Progenitor cell of endocrine pancreas (in vitro differentiated cells): Measurements from ENCODE around the gene STK39. TPM values are rescaled to one million over a fixed set of nuclear protein-coding genes. Genes with fewer than 3 reads are reported as not detected.

ENCODE experiments used
- DNase-seq: peaks from one replicate; pipeline ENCODE4 v3.0.0; 2021; ENCODE audit warnings: low spot score; ENCODE audit not compliant: unreplicated experiment
- H3K27ac Mint-ChIP-seq: 2 replicates; pipeline ENCODE4 v1.8.0; 2021; ENCODE audit warnings: mild to moderate bottlenecking, moderate library complexity, mixed read lengths
- H3K27me3 Mint-ChIP-seq: 2 replicates; pipeline ENCODE4 v1.8.0; 2021; ENCODE audit warnings: mixed read lengths
- H3K36me3 Mint-ChIP-seq: 2 replicates; pipeline ENCODE4 v1.8.0; 2022; ENCODE audit warnings: mixed read lengths; ENCODE audit not compliant: insufficient read depth
- H3K4me1 Mint-ChIP-seq: 2 replicates; pipeline ENCODE4 v1.8.0; 2021; ENCODE audit warnings: low read depth, mixed read lengths
- H3K4me3 Mint-ChIP-seq: 2 replicates; pipeline ENCODE4 v1.8.0; 2021; ENCODE audit warnings: low read depth, mild to moderate bottlenecking, moderate library complexity, mixed read lengths
- H3K9me3 Mint-ChIP-seq: 2 replicates; pipeline ENCODE4 v1.8.0; 2021; ENCODE audit warnings: low read depth, mixed read lengths
- total RNA-seq: library from RNA; stranded (reverse); gene quantifications from 2 replicates; pipeline ENCODE4 v1.2.1, GENCODE V29; 2021
- TF ChIP-seq, protein P1 (sequence below): fragments of 200-600 bp; sonication (generic); IDR thresholded peaks from one replicate; pipeline ENCODE4 v1.5.0; 2021; ENCODE audit warnings: antibody characterized with exemption, mild to moderate bottlenecking; ENCODE audit not compliant: unreplicated experiment

STK39 gene
- total RNA-seq, 1 donor from 2014 or later: 22.9 TPM

DNA sequence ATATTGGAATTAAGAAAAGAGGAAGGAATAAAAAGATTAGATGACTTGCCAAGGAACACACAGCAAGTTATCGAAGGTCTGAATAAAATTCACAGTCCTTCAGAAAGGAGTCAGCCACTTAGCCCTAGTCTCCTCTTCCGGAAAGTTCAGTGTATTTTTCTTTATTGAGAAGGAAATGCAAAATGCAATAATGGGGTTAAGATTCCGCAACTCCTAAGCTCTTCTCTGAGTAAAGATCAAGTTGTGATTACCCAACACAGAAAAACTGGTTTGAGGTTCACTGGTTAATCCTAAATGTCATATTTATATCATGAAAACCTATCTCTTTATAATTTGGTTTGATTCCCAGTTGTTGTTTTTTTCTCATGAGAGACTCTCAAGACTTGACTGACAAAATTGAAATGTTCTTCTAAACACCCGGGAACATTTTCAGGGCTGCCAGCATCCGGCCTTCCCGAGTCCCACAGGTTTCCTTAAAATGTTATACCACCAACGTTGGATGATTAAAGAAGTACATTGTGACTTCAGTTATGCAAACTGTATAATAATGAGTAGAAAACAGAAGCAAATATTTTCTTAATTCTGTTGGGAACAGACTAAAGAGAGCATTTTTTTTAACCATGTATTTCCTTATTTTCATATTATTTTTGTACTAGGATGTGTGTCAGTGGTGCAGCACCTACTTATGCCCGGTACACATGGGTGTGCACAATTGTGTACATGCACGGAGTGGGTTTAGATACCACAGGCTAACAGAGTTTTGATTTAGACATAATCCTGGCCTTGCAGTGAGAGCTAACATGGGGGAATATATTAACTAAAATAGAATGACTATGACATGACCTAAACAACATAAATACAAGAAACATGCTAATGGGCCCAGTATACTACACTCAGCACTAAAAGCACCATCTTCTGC lies 100.2 kb downstream of the STK39 start:
- no peak overlapping the region for H3K4me3 Mint-ChIP-seq
- H3K9me3 Mint-ChIP-seq: no peaks in the 10 kb centered on the region
- DNase-seq: no peak
- peaks cover 3% of the 10 kb centered on the region for H3K36me3 Mint-ChIP-seq
- H3K27me3 Mint-ChIP-seq: no peaks in the 10 kb centered on the region
- TF ChIP-seq, protein P1, sequence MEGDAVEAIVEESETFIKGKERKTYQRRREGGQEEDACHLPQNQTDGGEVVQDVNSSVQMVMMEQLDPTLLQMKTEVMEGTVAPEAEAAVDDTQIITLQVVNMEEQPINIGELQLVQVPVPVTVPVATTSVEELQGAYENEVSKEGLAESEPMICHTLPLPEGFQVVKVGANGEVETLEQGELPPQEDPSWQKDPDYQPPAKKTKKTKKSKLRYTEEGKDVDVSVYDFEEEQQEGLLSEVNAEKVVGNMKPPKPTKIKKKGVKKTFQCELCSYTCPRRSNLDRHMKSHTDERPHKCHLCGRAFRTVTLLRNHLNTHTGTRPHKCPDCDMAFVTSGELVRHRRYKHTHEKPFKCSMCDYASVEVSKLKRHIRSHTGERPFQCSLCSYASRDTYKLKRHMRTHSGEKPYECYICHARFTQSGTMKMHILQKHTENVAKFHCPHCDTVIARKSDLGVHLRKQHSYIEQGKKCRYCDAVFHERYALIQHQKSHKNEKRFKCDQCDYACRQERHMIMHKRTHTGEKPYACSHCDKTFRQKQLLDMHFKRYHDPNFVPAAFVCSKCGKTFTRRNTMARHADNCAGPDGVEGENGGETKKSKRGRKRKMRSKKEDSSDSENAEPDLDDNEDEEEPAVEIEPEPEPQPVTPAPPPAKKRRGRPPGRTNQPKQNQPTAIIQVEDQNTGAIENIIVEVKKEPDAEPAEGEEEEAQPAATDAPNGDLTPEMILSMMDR: no peak
- H3K27ac Mint-ChIP-seq: no peak overlapping the region
- no peaks in the 10 kb centered on the region for H3K4me1 Mint-ChIP-seq

DNA sequence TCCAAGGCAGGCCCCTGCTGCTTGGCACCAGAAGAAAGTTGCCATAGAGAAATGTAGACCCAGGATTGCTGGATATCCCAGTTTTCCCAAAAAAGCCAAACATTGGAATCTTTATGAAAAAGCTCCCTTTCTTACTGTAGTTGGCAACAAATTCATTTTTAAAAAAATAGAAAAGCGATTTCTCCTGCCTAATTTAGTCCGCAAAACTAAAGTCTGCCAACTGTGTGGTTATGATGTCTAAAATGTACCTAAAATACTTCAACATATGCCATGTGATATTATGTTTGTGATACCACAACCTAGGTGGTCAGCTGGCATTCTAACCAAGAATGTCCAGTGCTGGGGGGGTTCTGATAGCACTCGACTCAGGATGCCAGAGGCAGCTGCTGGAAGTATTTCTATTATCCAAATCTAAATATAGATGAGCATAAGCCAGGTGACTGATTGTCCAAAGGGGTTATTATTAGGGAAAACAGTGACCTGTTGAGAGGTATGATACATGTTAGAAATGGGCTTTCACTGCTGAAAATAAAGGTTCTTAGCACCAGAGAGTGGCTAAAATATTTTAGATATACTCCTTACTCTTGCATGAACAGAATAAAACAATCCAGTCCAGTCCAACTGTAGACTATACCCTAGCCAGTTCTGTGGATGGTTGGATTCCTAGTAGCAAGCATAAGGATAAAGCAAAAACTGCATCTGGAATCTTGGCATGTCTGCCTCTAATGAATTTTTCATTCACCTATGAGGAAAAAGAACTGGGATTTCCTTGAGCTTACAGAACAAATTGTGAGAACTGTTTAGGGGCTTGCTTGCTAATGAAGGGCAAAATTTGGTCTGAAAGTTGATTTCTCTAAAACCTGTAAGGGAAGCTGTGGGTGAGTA lies 101.7 kb downstream of the STK39 start:
- no peak overlapping the region for H3K27ac Mint-ChIP-seq
- no peaks in the 10 kb centered on the region for H3K4me1 Mint-ChIP-seq
- TF ChIP-seq, protein P1: no peak
- no peaks in the 10 kb centered on the region for H3K36me3 Mint-ChIP-seq
- no peak for DNase-seq
- H3K4me3 Mint-ChIP-seq: no peak overlapping the region
- no peaks in the 10 kb centered on the region for H3K27me3 Mint-ChIP-seq
- no peaks in the 10 kb centered on the region for H3K9me3 Mint-ChIP-seq

DNA sequence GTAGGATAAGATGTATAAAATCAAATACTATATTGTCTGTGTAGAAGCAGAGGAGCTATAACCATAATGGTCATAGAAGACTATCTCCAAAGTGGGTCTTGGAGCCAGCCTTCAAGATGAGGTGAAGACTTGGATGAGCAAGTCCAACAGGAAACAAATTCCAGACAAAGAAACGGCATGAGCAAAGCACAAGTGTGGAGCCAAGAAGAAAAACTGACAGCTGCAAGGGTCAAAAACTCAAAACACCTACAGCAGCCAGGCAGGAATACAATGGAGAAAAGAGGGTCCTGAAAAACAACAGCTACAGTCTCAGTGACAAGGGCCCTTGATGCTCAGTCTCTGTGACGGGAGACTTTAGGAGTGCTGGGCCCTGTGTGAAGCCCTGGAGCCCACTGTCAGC lies 102.4 kb downstream of the STK39 start:
- Mint-ChIP-seq H3K9me3 (no peaks in the 10 kb centered on the region), H3K27ac (no peak overlapping the region), H3K27me3 (no peaks in the 10 kb centered on the region), H3K4me1 (peaks cover 2% of the 10 kb centered on the region), H3K4me3 (no peak overlapping the region), H3K36me3 (no peaks in the 10 kb centered on the region)
- no peak for DNase-seq
- TF ChIP-seq, protein P1: no peak

DNA sequence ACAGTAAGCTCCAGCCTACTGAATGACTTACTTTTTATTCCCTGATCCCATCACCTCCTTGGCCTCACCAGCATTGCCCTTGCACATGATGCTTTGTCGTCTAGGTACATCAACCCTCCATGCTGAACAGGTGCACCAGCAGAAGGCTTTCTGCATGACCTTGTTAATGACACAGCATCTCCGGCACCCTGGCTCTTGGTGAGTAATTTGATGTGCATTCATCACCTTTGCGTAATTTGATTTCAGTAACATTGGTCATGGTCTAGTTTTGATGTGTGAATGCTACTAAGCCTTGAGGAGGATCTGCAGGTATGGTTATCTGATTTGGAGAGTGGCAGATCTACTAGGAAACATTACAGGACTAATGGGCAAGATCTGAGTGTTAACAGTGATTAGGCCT lies 103.6 kb downstream of the STK39 start:
- Mint-ChIP-seq H3K4me1 (peaks cover 11% of the 10 kb centered on the region), H3K27me3 (no peaks in the 10 kb centered on the region), H3K27ac (no peak overlapping the region), H3K9me3 (no peaks in the 10 kb centered on the region), H3K36me3 (no peaks in the 10 kb centered on the region), H3K4me3 (no peak overlapping the region)
- TF ChIP-seq, protein P1: no peak
- DNase-seq: no peak

DNA sequence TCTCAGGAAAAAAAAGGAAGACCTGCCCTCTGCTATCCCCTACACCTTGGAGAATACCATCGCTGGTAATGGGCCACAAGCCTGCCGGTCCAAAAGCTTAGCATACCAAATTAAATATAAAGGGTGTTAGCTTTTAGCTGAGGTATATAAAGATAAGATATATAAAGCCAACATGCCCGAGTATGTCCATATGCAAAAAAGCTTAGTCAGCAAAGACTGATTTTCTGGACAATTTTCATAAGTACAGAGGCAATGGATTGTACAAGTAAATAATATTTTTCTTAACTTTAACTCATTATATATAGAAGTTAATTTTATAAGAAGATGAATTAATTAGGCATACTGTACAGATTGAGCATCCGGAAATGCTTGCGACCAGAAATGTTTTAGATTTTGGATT lies 106.5 kb downstream of the STK39 start:
- no peak for DNase-seq
- Mint-ChIP-seq H3K36me3 (peaks cover 3% of the 10 kb centered on the region), H3K4me3 (no peak overlapping the region), H3K9me3 (no peaks in the 10 kb centered on the region), H3K27me3 (no peaks in the 10 kb centered on the region), H3K27ac (no peak overlapping the region), H3K4me1 (peaks cover 26% of the 10 kb centered on the region)
- TF ChIP-seq, protein P1: no peak
